GM18873 (cell line): ENCODE data around the gene LGR6.
"Not testable (repeated sequence)": the region's sequence is repeated elsewhere in the genome, so short reads cannot be mapped to it uniquely, and the experiment has no call there.

Experiments used
- ATAC-seq: cut with Tn5 transposase; IDR thresholded peaks from one replicate; pipeline ENCODE4 v1.9.1; 2021; ENCODE audit warnings: mild to moderate bottlenecking, moderate library complexity, moderate number of reproducible peaks; ENCODE audit not compliant: unreplicated experiment, low FRiP score

LGR6 gene

DNA sequence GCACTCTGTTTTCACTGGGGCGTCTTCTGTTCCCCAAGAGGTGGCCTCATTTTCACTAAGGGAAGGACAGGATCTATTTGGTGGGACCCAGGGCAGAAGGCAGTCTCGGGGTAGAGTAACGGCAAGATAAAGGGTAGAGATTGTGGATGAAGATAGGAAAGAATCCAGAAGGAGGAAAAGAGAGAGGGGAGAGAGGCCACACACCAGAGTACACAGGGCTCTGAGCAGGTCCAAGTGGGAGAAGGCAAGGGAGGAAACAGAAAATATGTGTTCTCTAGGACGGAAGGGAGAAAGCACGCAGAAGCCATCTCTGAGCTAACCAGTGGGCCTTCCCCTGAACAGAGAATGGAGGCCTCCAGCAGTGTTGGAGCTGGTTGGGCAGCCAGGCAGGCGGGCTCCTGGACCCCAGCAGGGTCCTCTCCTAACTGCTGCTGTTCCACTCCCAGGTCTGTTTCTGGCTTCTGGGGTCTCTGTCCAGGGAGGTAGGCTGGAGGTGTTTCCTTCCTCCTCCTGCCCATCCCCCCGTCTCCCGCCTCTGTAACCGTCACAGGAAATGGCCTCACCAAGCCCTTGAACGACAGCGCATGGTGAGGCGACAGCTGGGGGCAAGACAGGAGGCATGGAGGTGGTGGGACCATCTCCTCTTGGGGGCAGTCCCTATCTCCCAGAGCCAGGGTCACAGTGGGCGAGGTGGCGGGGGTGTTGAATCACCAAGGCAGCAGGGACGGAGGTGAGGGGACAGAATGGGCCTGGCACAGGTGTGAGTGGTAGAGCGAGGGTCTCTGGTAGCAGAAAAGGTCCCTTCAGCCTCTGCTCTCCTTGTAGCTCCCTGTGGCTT is 33.8 kb upstream of the LGR6 start:
- ATAC-seq = no peak

DNA sequence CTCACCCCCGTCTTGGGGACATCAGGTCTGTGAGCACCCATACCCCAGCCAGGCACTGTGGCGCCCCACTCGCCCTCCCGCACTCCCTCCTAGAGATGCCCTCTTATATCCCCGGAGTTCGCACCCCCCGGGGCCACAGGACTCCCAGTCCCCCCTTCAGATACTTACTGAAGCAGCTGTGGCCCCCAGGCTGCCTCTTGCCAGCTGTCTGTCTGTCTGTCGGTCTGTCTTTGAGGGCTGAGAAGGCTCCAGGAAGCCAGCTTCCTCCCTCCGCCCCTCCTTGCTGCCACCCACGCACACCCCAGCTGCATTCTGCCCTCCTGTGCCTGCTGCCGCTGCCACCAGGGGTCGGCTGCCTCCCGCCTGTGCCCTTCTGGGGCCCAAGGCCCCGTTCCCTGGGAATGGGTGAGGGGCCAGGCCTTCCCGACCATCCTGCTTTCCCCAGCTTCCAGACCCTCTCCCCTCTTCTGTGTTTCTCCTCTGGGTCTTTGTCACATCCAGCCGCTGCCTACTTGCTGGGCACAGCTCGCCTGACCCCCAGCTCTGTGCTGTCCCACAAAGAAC is 33.1 kb upstream of the LGR6 start, which contains the start of gene PTPN7:
Gene PTPN7, minus strand, starts transcription at position 226 of the 564 bp plus-strand sequence. CDS start 1,200 bp downstream, outside the sequence.
- ATAC-seq = no peak

DNA sequence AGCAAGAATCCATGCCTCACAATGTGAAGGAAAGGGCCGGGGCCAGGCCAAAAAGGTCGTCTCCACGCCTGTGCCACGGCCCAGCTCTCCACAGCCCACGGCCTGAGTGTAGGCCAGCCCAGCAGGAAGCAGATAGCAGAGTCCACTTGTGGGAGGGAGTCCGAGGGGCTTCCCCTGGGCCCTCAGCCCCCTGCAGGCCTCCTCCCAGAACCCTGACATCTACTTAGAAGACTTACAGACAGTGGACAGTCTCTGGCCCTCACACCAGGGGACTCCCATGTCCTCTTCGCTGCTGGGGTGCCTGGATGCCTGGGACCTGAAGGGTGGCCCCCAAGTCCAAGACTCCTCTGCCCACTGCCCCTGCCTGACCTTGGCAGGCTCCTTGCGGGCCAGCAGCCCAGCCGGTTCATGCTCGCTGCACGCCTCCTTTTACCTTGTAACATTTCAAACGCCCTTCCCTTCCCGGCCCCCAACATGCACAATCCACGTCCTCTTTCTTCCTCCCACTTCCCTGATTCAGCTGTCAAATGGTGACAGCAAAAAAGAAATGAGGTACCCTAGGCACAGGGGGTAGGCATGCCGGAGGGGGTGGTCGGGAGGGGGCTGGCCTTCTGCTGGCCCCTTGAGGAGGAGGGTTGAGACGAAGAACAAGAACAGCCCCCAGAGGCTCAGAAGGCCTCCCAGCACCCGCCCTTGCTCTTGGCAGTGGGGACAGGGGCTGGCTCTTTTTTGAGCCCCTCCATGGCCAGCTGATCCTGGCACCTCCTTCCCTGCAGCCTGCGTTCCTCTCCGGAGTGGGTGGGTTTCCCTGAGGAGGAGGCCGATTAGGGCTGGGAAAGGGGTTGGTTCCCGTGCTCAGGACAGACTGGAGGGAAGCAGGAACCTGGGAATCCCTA is 32.2 kb upstream of the LGR6 start:
- no peak for ATAC-seq

DNA sequence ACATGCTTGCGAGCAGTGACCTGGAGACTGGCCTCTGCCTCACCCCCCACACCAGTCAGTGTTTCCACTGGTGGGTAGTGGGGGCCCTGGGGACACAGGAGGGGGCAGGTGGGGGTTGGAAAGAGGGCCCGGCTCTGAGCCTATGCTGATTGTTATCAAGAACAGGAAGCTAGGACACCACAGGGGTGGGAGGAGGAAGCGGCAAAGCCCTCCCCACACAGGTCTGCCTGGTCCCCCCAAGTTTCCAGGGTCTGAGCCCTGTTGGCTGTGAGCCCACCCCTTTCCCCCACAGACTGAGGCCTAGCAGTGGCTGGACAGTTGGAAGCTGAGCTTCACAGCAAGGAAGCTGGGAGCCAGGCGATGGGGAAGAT is 31.6 kb upstream of the LGR6 start:
- no peak for ATAC-seq

DNA sequence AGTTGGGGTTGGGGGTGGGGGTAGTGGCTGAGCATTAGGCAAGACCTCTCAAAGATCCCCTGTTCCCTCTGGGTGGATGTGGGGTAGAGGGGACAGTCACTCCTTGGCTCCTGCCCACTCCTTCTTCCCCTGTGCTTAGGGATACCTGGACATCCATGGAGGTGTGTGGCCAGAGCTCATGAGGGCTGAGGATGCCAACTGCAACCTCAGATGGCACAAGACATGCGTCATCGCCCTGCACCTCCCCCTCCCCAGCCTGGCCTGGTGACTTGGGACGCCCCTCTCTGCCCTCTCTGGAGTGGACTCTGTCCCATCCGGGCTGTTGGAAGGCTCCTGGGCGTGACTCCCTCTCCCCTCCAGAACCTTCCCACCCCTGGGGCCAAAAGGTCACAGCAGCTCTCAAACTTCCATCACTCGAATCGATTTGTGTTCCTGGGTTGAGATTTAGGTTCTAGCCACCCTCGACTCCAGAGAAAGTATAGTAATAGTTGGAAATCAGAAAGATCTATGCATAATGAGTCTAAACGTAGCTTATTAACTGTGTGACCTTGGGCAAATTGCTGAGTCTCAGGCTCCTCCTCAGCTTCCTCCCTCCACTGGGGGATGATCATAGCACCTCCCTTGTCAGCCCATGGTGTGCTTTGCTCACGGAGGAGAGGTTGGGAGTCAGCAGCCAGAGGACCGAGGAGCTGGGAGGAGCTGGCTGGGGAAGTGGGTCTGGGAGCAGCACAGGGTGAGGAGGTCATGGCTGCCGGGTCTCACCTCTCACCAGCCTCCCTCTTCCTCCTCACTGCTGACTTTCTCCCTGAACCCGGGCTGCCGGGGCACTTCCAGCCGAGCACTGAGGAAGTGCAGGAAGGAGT is 30.9 kb upstream of the LGR6 start:
- ATAC-seq = no peak

DNA sequence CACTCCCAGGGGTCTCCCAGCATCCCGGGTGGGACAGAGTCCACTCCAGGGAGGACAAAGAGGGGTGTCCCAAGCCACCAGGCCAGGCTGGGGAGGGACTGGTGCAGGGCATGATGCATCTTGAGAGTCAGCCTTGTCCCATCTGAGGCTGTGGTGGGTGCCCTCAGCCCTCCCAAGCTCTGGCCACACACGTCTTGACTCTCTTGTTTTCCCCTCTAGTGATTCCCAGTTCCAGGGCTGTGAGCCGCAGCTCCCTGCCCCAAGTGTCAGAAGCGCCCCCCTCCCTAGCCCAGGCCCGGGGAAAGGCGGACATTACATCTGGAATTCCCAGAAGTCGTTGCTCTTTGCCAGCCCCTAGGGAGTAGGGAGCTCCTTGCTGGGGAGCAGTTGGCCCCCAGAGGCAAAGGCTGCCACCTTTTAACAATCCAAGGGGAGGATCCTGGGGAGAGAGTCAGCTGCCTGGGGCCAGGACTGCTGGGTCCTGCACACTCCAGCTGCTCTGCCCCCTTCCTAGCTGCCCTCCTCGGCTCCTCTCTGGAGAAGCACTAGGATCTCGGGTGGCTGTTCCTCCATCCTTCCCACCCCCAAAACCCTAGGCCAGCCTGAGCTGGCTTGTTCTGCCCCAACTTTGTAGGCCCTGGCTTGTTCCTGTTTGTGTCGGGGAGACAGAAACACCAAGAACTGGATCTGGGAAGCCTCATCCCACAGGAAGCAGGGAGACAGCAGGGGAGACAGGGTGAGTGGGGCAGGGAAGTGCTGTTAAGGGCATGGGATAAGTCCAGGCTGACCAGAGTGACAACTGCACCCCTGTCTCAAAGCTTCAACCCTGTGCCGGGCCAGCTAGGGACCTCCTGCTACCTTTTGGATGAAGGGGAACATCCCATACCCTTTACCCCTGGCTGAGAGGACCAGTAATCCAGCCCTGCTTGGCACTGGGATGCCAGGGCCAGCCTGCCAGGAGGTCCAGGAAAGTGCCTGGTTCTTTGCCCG is 30.0 kb upstream of the LGR6 start:
- no peak for ATAC-seq

DNA sequence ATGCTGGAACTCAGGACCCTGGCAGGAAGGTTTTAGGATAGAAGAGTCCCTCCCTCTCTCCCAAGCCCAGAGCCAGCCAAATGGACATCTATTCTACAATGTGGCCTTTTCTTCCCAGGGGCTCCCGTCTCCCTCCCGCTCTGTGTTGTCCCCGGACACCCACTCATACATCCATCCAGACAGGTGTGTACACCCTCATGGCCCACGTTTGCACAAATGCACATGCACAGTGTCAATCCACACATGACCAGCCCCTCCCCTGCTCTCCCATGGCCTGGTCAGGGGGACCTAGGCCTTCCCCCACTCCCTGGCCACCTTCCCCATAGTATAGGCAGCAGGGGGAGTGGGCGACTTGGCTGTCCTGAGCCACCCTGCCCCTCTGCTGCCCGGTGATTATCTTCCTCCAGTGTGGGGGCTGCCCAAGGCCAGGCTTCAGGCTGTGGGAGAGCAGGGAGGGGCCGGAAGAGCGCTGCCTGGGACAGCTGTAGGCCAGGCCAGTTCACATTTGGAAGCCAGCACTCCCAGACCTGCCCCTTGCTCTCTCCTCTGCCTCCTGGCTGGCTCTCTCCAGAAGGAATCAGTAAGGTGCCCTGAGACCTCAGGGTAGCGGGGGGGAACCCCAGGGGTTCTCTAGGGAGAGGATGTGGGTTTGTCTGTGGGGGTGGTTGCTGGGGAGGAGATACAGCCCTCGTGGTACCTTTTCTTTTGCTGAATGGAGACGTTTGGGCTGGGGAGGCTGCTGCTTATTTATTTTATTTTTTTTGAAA is 29.1 kb upstream of the LGR6 start:
- peak; percentile 56 for ATAC-seq

DNA sequence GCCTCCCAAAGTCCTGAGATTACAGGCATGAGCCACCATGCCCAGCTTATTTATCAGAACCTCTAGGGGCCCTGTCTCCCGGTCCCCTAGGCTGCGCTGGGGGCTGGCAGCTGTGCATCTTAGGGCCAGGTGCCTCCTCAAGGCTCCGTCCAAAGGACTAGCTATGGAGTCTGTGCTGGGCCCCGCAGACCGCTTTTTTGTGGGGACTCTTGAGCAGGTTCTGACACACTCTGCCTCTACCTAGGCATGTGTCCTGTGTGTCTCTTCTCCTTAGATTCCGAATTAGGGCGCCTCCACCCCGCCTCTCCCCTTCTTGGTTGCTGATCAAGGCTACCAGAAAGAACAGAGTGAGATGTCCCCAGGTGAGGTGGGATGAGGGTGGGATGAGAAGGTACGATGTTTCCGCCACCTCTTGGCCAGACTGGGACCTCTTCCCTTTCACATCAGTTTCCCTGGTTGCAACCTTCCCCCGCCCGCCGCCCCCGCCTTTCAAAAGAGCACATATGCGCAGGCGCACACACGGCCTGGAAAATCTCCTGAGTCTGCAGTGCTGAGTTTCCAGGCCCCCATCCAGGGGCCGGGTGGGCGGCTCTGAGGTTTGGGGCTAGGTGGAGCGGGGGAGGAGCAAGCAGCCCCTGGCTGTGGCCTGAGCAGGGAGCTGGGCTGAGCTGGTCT is 28.2 kb upstream of the LGR6 start:
- ATAC-seq = no peak

DNA sequence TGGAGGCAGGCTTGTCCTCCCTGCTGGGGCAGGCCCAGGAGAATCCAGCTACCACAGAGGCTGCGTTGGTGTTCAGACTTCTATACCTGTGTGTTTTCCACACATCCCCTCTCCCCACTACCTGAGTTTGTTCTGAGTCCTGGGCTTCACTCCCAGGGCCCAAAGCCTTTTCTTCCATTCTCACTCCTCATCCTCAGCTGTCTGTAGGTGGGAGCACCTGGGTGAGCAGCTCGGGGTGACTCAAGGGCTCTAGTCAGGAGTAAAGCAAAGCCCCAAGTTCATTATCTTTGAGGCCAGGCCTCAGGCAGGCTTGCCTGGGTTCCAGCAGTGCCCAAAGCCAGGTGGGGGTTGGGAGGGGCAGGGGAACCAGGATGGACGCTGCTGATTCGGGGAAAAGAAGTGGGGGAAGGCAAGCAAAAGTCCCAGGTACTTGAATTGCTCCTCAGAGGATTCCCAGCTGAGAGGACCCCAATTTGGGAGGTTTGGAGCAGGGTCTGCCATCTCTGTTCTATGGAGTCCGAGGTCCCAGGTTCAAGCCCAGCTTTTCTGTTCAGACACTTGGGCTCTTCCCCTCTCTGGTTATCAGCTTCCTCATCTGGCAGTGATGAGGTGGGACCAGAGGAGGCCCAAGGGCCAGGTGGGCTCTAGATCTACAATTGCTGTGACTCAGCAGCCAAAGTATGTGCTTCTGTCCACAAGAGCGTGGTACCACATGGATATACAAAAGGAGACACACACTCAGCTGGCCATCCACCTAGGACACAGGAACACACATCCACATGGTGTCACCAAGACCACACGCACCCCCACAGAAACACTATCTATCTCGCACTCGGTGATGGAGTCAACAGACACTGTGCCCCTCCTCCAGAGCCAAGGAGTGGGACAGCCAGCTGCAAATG is 27.4 kb upstream of the LGR6 start:
- ATAC-seq = no peak

DNA sequence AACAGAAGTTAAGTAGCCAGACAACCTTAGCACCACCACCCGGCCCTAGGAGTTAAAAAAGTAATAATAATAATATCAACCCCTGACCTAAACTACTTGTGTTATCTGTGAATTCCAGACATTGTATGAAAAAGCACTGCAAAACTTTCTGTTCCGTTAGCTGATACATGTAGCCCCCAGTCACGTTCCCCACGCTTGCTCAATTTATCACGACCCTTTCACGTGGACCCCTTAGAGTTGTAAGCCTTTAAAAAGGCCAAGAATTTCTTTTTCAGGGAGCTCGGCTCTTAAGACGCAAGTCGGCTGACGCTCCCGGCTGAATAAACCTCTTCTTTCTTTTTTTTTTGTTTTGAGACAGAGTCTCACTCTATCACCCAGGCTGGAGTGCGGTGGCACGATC is 26.5 kb upstream of the LGR6 start:
- not testable (repeated sequence) for ATAC-seq

DNA sequence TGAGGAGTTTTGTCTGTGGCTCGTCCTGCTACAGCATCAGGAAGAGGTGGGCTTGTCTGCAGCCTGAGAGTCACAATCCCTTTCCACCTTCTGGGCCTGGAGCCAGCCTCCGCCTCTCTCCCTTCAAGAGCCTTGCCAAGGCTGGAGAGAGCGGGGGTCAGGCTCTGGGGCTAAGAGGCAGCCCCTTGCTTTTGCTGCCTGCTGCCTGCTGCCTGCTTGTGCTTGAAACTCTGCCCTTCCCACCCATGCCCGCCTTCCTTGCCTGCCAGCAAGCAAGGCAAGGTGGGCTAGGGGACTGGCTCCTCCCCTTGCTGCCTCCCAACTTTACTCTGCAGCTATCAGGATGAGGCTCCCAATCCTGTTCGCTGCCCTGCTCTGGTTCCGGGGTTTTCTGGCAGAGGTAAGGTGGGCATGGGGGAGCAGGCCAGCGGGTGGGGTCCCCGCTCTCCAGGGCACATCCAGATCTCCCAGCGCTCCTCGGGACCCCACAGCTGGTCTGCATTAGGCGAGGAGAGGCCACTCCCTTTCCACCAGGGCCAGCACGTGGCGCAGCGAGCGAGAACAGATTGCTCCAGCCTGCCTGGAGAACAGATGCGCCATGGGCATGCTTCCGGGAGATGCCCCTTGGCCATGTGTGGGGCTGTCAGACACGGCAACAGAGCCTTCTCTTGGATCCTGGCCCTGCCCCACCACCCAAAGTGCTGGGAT is 25.7 kb upstream of the LGR6 start:
- ATAC-seq = no peak

DNA sequence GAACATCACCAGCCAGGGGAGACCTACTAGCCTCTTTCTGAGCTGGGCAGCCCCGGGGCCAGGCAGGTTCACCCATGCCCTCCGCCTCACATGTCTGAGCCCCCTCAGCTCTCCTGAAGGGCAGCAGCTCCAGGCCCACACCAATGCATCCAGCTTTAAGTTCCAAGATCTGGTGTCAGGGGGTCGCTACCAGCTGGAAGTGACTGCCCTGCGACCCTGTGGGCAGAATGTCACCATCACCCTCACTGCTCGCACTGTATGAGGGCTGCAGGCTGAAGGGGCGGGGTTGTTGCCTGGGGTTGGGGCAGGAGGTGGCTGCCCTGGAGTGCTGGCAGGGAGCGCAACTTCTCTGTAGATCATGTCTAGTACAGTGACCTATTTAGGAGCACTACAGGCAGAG is 24.7 kb upstream of the LGR6 start:
- no peak for ATAC-seq

DNA sequence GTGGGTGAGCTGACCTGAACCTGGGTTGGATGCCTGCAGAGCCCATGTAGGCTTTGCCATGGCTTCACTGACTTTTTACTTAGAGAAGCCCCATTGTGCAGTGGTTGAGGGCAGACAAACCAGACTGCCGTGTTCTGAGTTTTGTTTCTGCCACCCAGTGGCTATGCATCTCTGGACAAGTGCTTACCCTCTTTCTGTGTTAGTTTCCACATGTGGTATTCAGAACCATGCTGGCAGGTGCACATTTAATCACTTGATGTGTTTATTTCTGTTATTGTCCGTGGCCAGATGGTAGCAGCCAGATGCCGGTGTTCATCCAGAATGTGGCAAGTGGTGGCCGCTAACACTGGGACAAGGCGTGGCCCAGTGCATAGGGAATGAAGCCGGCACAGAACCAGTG is 22.9 kb upstream of the LGR6 start:
- no peak for ATAC-seq

DNA sequence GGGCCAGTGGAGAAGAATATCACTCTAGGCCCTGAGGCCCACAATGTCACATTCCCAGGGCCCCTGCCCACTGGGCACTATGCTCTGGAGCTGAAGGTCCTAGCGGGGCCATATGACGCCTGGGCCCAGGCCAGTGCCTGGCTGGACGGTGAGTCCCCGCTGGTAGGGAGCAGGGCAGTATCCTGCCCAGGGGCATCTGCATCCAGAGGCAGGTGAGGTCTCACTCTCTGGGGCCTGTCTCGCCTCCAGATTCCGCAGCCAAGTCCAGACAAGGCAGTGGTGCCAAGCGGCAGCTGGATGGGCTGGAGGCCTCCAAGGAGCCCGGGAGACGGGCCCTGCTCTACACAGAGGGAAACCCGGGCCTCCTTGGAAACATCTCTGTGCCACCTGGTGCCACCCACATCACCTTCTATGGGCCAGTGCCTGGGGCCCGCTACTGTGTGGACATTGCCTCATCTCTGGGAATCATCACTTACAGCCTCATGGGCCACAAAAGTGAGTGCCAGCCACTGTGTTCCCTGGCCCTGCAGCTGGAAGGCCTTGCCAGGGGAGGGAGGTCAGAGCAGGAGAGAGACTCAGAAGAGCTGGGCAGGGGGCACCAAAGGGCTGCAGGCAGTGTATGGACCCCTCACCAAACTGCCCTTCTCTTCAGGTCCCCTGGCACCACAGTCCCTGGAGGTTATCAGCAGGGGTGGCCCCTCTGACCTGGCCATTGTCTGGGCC is 22.1 kb upstream of the LGR6 start:
- no peak for ATAC-seq

DNA sequence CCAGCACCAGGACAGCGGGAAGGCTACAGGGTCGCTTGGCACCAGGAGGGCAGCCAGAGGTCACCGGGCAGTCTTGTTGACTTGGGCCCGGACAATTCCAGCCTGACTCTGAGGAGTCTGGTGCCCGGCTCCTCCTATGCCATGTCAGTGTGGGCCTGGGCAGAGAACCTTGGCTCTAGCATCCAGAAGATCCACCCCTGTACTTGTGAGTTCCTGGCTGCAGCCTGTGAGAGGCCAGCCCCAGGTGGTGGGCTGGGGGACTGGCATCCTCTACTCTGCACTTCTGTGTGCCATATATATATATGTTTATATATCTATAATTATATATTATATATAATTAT is 21.6 kb upstream of the LGR6 start:
- ATAC-seq = no peak

DNA sequence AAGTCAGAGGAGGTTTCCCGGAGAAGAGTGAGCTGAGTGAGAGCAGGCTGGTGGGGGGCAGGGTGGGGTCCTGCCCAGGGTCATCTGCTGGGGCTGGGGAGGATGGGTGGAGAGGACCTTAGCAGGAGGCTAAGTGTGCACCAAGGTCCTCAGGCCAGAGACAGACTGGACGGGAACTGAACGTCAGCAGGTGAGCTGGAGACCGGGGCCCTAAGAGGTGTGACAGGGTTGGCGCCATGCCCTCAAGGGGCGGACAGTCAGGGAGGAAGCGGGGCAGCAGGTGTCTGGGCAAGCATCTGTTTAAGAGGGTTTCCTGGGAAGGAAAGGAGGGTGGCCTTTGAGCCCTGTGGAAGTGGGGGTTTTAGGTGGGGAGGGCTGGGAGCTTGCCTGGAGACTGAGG is 19.6 kb upstream of the LGR6 start:
- no peak for ATAC-seq
